Measurements from ENCODE around the gene CAMK4. TPM values are rescaled to one million over a fixed set of nuclear protein-coding genes. Genes with fewer than 3 reads are reported as not detected.

The CAMK4 gene
- total and polyA plus RNA-seq, 2 of the 8 experiments (the other 6 are each of a cell fraction or from before 2014, with no cell fraction given), result 1.8 to 8.3 TPM

DNA sequence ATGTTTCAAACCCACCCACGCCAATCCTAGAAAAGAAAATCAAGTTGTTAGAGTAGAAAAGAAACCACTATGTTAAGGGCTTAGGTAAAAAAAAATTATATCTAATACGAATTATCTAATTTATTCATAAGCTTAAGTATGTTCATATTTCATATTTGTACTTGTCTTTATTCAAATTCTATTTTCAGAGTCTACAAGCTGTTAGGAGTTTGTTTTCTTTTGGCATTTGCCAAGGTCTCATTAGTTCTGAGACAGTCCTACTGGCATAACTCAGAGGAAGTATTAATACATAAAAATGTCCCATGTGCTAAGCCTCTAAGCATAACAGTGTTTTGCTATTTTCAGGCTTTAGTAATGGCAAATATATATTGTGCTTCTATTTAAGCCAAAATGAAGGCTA is 230.6 kb downstream of the CAMK4 start:
- no peak overlapping the region for H3K23ac ChIP-seq (ENCODE audit: insufficient read length)
- no peak overlapping the region for H3K56ac ChIP-seq (replicated peaks; ENCODE audit: insufficient read length, low read depth, low read length)
- ChIA-PET CTCF (ENCODE audit: partially characterized antibody) (interaction anchor here (0.7 to 1.0 kb wide), 2 partner anchors 28 to 296 kb away, joined by 3 to 4 read pairs; no protein-coding TSS in a partner anchor), POLR2A (ENCODE audit: partially characterized antibody) (interaction anchor here (0.6 kb wide), 1 partner anchor 242 kb away, joined by 3 read pairs; no protein-coding TSS in a partner anchor)
- H3K23me2 ChIP-seq (ENCODE audit: low read depth, low read length), result no peaks in the 10 kb centered on the region
- H3K27me3 ChIP-seq (replicated peaks in 1 of 4; ENCODE audit: control insufficient read depth in 3 of 4, extremely low read depth in 1 of 4, insufficient read depth in 3 of 4, low read length in 3 of 4), result no peaks in the 10 kb centered on the region
- H4K20me1 ChIP-seq (replicated peaks in 1 of 2; ENCODE audit: control insufficient read depth in 1 of 2, insufficient read depth in 2 of 2, low read length in 2 of 2), result no peaks in the 10 kb centered on the region
- H3K79me1 ChIP-seq (ENCODE audit: low read depth, low read length), result no peaks in the 10 kb centered on the region
- H3K79me2 ChIP-seq (ENCODE audit: control insufficient read depth in 1 of 2, insufficient read depth in 2 of 2, low read length in 2 of 2), result no peaks in the 10 kb centered on the region
- no peak overlapping the region for H2AK5ac ChIP-seq (ENCODE audit: low read depth, low read length)
- no peak overlapping the region for H2AFZ ChIP-seq (ENCODE audit: low read length)
- no peak overlapping the region for H2BK15ac ChIP-seq (ENCODE audit: low read length)
- H3K4me1 ChIP-seq (replicated peaks in 1 of 4; ENCODE audit: control insufficient read depth in 3 of 4, insufficient read depth in 4 of 4, low read length in 3 of 4), result no peaks in the 10 kb centered on the region
- no peaks in the 10 kb centered on the region for H3K36me3 ChIP-seq (ENCODE audit: control insufficient read depth in 2 of 4, insufficient read depth in 4 of 4, low read length in 3 of 4)
- WGBS, 2 experiments (ENCODE audit: extremely low coverage in 1 of 2, insufficient coverage in 1 of 2, insufficient read length in 1 of 2, insufficient replicate concordance in 2 of 2, low coverage in 1 of 2, low lambda C conversion rate in 2 of 2, missing lambda C conversion rate in 1 of 2), result 96% methylated on average over 2 of the region's 2 CpGs; no CpG with 5 or more reads in 1 of the 2 experiments
- FAIRE-seq (no peak), DNase-seq (ENCODE audit: low read depth in 1 of 2, low spot score in 2 of 2) (no peak)
- H3K27ac ChIP-seq (ENCODE audit: low read depth, low read length), result no peak overlapping the region
- H2BK20ac ChIP-seq (ENCODE audit: low read length), result no peak overlapping the region
- H3K4me3 ChIP-seq (ENCODE audit: extremely low read depth in 1 of 4, insufficient read depth in 2 of 4, low read depth in 3 of 4, low read length in 4 of 4), result no peak overlapping the region
- H2BK5ac ChIP-seq (ENCODE audit: low read depth, low read length), result no peak overlapping the region
- no peaks in the 10 kb centered on the region for H3K9me3 ChIP-seq (ENCODE audit: insufficient read depth in 2 of 2, low read depth in 1 of 2, low read length in 1 of 2)
- H2BK120ac ChIP-seq (replicated peaks; ENCODE audit: low read depth, low read length), result no peak overlapping the region
- H2BK12ac ChIP-seq (ENCODE audit: low read depth, low read length), result no peak overlapping the region
- H3K14ac ChIP-seq (ENCODE audit: insufficient read length), result no peak overlapping the region
- no peak overlapping the region for H3K18ac ChIP-seq (ENCODE audit: extremely low read depth, low read length)
- no peak overlapping the region for H4K8ac ChIP-seq (ENCODE audit: extremely low read depth, insufficient read depth, low read length)
- no peak overlapping the region for H4K91ac ChIP-seq (replicated peaks; ENCODE audit: insufficient read length, low read length)
- no peak overlapping the region for H4K5ac ChIP-seq (ENCODE audit: insufficient read length, low read depth, low read length)
- no peak overlapping the region for H3K9ac ChIP-seq (replicated peaks in 1 of 4; ENCODE audit: extremely low read depth in 1 of 4, low read depth in 3 of 4, low read length in 3 of 4)
- no peak overlapping the region for H3K4ac ChIP-seq (replicated peaks; ENCODE audit: insufficient read length, low read depth, low read length)
- no peak overlapping the region for H3K4me2 ChIP-seq (ENCODE audit: insufficient read depth in 1 of 2, low read depth in 2 of 2, low read length in 2 of 2)
- TF ChIP-seq CHD2 (IDR thresholded peaks at IDR 0.05; ENCODE audit: low read length) (no peak), FOSL1 (IDR thresholded peaks at IDR 0.05; ENCODE audit: insufficient read depth, low read depth, low read length) (no peak), SUZ12 (IDR thresholded peaks at IDR 0.05; ENCODE audit: low read length) (no peak), SP4 (IDR thresholded peaks at IDR 0.05; ENCODE audit: low read length) (no peak), EGR1 (IDR thresholded peaks at IDR 0.05; ENCODE audit: borderline replicate concordance, low read depth, low read length) (no peak), CHD1 (IDR thresholded peaks at IDR 0.05; ENCODE audit: low read depth, low read length) (no peak), SAP30 (IDR thresholded peaks at IDR 0.05; ENCODE audit: insufficient read depth, insufficient replicate concordance, low read length) (no peak), KDM5A (IDR thresholded peaks at IDR 0.05; ENCODE audit: low read length) (no peak), TAF7 (optimal IDR thresholded peaks at IDR 0.05; ENCODE audit: borderline replicate concordance, low read depth, low read length) (no peak), GABPA (IDR thresholded peaks at IDR 0.05; ENCODE audit: borderline replicate concordance, insufficient read depth, low read length) (no peak), SP2 (IDR thresholded peaks at IDR 0.05; ENCODE audit: low read length) (no peak), SRF (IDR thresholded peaks at IDR 0.05; ENCODE audit: low read depth, low read length) (no peak)
- TF ChIP-seq, protein P1, sequence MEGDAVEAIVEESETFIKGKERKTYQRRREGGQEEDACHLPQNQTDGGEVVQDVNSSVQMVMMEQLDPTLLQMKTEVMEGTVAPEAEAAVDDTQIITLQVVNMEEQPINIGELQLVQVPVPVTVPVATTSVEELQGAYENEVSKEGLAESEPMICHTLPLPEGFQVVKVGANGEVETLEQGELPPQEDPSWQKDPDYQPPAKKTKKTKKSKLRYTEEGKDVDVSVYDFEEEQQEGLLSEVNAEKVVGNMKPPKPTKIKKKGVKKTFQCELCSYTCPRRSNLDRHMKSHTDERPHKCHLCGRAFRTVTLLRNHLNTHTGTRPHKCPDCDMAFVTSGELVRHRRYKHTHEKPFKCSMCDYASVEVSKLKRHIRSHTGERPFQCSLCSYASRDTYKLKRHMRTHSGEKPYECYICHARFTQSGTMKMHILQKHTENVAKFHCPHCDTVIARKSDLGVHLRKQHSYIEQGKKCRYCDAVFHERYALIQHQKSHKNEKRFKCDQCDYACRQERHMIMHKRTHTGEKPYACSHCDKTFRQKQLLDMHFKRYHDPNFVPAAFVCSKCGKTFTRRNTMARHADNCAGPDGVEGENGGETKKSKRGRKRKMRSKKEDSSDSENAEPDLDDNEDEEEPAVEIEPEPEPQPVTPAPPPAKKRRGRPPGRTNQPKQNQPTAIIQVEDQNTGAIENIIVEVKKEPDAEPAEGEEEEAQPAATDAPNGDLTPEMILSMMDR (IDR thresholded peaks at IDR 0.05; ENCODE audit: control extremely low read depth in 1 of 3, insufficient read depth in 1 of 3, low read depth in 1 of 3, low read length in 3 of 3), result no peak

All from H1 (cell line).